Measurements from ENCODE around the gene HERPUD2.
"Not testable (repeated sequence)": the region's sequence is repeated elsewhere in the genome, so short reads cannot be mapped to it uniquely, and the experiment has no call there.

The HERPUD2 gene

GRCh38 chr7:35695473-35695850 lies 527 bp upstream of the HERPUD2 start:
- Mint-ChIP-seq H3K4me3 (peak overlapping the region; percentile 93), H3K4me1 (peaks cover 51% of the 10 kb centered on the region), H3K9me3 (peaks cover 62% of the 10 kb centered on the region), H3K27ac (peak overlapping the region; percentile 91), H3K36me3 (ENCODE audit: low read depth) (peaks cover 61% of the 10 kb centered on the region), H3K27me3 (ENCODE audit: low read depth, poor library complexity) (peaks cover 4% of the 10 kb centered on the region)
- no peak for TF ChIP-seq CTCF (IDR thresholded peaks at IDR 0.05)
- DNase-seq, result no peak

- peak overlapping the region; percentile 95 for H3K27ac Mint-ChIP-seq
- H3K36me3 Mint-ChIP-seq (ENCODE audit: low read depth), result peaks cover 72% of the 10 kb centered on the region
- H3K27me3 Mint-ChIP-seq (ENCODE audit: low read depth, poor library complexity), result peaks cover 4% of the 10 kb centered on the region
- peaks cover 60% of the 10 kb centered on the region for H3K4me1 Mint-ChIP-seq
- DNase-seq, result no peak
- H3K9me3 Mint-ChIP-seq, result peaks cover 62% of the 10 kb centered on the region
- TF ChIP-seq CTCF (IDR thresholded peaks at IDR 0.05), result no peak
- H3K4me3 Mint-ChIP-seq, result peak overlapping the region; percentile 93
Measured at GRCh38 chr7:35694161-35694783, 663 bp downstream of the HERPUD2 start.

- no peak for DNase-seq
Measured at GRCh38 chr7:35691827-35692307, 3.1 kb downstream of the HERPUD2 start.

GRCh38 chr7:35691366-35691765 lies 3.6 kb downstream of the HERPUD2 start:
- DNase-seq, result no peak
- Mint-ChIP-seq H3K27me3 (ENCODE audit: low read depth, poor library complexity) (no peaks in the 10 kb centered on the region), H3K4me1 (peaks cover 60% of the 10 kb centered on the region)

More at GRCh38 chr7:35691827-35692307, 3.1 kb downstream of the HERPUD2 start:
- TF ChIP-seq CTCF (IDR thresholded peaks at IDR 0.05), result no peak
- Mint-ChIP-seq H3K9me3 (peaks cover 61% of the 10 kb centered on the region), H3K27ac (no peak overlapping the region), H3K4me1 (peaks cover 65% of the 10 kb centered on the region), H3K27me3 (ENCODE audit: low read depth, poor library complexity) (peaks cover 3% of the 10 kb centered on the region), H3K36me3 (ENCODE audit: low read depth) (peaks cover 84% of the 10 kb centered on the region), H3K4me3 (peak overlapping the region; percentile 93)

GRCh38 chr7:35690614-35691013 lies 4.3 kb downstream of the HERPUD2 start:
- not testable (repeated sequence) for H3K27me3 Mint-ChIP-seq (ENCODE audit: low read depth, poor library complexity); H3K4me3 Mint-ChIP-seq; H3K27ac Mint-ChIP-seq; DNase-seq
- Mint-ChIP-seq H3K9me3 (peaks cover 52% of the 10 kb centered on the region), H3K4me1 (peaks cover 56% of the 10 kb centered on the region), H3K36me3 (ENCODE audit: low read depth) (peaks cover 80% of the 10 kb centered on the region)

More at GRCh38 chr7:35691366-35691765, 3.6 kb downstream of the HERPUD2 start:
- Mint-ChIP-seq H3K27ac (no peak overlapping the region), H3K36me3 (ENCODE audit: low read depth) (peaks cover 81% of the 10 kb centered on the region), H3K9me3 (peaks cover 58% of the 10 kb centered on the region), H3K4me3 (peak overlapping the region; percentile 4)
- TF ChIP-seq CTCF (IDR thresholded peaks at IDR 0.05), result no peak

- Mint-ChIP-seq H3K9me3 (peaks cover 42% of the 10 kb centered on the region), H3K4me3 (no peak overlapping the region), H3K27me3 (ENCODE audit: low read depth, poor library complexity) (no peaks in the 10 kb centered on the region)
Measured at GRCh38 chr7:35685781-35686180, 9.2 kb downstream of the HERPUD2 start.

More at GRCh38 chr7:35685781-35686180, 9.2 kb downstream of the HERPUD2 start:
- Mint-ChIP-seq H3K27ac (no peak overlapping the region), H3K4me1 (peaks cover 16% of the 10 kb centered on the region), H3K36me3 (ENCODE audit: low read depth) (peaks cover 78% of the 10 kb centered on the region)
- no peak for TF ChIP-seq CTCF (IDR thresholded peaks at IDR 0.05)
- no peak for DNase-seq

All from nephron progenitor cell (in vitro differentiated cells).